Esophagus squamous epithelium (tissue), 4 donors: ENCODE measurements around the gene DDA1.

Experiments used
- POLR2A ChIP-seq, 4 donors: fragments of 450-650 bp; IDR thresholded peaks; one replicate each; pipeline ENCODE4 v1.6.1; 2017; ENCODE audit warnings: antibody characterized with exemption in 4 of 4, mild to moderate bottlenecking in 4 of 4, moderate library complexity in 3 of 4
- TF ChIP-seq, protein P1 (sequence below), 6 experiments: fragments of 450-650 bp in 4 of 6; fragments of 200-600 bp in 2 of 6; sonication (generic) in 2 of 6; IDR thresholded peaks; one replicate each; pipeline ENCODE4 v1.5.1; 2016 to 2019; ENCODE audit warnings: antibody characterized with exemption in 6 of 6, mild to moderate bottlenecking in 4 of 6, moderate library complexity in 4 of 6

DNA sequence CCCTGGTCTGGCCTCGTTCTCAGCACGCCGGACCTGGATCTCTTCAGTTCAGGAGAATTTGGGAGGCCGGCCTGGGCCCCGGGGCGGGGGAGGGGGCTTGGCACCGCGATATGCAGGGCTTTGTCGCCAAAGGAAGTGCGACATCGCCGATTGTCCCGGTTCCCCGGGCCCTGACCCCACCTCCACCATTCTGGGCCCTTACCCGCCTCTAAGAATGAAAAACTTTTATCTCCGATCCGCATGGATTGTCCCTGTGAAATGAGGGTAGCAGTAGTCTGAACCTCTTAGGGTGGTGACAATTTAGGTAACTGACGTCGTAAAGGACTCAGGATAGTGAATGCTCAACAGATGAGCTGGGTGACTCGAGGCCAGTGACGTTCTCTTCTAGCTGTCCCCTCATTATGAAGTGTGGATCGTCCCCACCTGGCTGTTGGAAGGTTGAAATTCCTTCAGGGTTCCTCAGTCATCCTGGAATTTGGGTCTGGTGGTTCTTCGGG lies 650 bp downstream of the DDA1 start:
- TF ChIP-seq, protein P1, sequence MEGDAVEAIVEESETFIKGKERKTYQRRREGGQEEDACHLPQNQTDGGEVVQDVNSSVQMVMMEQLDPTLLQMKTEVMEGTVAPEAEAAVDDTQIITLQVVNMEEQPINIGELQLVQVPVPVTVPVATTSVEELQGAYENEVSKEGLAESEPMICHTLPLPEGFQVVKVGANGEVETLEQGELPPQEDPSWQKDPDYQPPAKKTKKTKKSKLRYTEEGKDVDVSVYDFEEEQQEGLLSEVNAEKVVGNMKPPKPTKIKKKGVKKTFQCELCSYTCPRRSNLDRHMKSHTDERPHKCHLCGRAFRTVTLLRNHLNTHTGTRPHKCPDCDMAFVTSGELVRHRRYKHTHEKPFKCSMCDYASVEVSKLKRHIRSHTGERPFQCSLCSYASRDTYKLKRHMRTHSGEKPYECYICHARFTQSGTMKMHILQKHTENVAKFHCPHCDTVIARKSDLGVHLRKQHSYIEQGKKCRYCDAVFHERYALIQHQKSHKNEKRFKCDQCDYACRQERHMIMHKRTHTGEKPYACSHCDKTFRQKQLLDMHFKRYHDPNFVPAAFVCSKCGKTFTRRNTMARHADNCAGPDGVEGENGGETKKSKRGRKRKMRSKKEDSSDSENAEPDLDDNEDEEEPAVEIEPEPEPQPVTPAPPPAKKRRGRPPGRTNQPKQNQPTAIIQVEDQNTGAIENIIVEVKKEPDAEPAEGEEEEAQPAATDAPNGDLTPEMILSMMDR (IDR thresholded peaks at IDR 0.05) = no peak
- TF ChIP-seq POLR2A (IDR thresholded peaks at IDR 0.05) = no peak
